ENCODE results near the gene CATSPERE.
"Not testable (repeated sequence)": the region's sequence is repeated elsewhere in the genome, so short reads cannot be mapped to it uniquely, and the experiment has no call there.

The CATSPERE gene

DNA sequence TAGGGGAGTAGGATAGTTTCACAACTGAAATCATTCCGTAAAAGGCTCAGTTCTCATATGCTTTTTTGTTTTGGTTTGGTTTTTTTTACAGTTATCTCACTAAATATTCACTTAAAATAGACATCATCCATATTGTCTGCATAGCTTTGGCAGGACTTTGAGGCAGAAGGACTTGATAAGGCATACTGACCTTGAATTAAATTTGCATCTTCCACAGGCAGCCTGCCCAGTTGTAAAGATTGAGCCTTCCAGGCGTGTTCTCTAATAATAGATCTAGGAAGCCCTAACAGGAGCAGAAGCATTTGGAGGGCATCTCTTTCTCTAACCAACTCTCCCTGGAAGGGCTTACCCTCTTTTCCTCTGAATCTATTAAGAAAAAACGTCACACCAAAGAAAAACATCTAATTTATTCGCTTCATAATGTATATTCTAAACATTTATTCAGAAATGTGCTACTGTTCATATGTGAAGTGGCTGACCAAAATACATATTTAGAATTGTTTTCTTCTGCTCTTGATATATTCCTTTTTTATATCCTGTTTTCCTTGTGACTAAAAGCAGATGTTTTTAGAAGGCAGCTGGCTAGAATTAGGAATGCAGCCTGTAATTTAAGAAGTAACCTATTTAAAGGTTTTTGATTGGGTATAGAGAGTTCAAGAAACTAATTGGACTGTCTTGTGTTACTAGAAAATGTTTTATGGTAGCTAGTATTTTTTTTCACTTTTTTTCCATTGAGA lies 212.0 kb downstream of the CATSPERE start:
- DNase-seq: no peak

DNA sequence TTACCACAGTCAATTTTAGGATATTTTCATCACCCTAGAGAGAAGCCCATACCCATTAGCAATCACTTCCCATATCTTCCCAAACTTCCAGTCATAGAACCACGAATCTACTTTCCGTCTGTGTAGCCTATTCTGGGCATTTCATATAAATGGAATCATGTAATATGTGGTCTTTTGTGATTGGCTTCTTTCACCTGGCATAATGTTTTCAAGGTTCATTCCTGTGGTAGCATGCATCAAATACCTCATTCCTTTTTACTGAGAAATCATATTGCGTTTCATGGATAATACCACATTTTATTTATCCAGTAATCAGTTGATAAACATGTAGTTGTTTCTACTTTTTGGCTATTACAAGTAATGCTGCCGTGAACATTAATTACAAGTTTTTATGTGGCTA lies 213.4 kb downstream of the CATSPERE start:
- no peak for DNase-seq

DNA sequence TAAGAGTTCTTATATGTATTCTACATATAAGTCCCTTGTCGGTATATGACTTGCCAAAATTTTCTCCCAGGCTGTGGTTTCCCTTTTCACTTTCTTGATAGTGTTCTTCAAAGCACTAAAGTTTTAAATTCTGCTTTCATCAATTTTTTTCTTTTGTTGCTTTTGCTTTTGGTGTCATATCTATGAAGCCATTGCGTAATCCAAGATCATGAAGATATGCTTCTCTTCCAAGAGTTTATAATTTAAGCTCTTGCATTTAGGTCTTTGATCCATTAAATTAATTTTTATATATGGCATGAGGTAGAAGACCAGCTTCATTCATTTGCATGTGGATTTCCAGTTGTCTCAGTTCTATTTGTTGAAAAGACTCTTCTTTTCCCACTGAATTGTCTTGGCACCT lies 214.1 kb downstream of the CATSPERE start:
- no peak for DNase-seq

DNA sequence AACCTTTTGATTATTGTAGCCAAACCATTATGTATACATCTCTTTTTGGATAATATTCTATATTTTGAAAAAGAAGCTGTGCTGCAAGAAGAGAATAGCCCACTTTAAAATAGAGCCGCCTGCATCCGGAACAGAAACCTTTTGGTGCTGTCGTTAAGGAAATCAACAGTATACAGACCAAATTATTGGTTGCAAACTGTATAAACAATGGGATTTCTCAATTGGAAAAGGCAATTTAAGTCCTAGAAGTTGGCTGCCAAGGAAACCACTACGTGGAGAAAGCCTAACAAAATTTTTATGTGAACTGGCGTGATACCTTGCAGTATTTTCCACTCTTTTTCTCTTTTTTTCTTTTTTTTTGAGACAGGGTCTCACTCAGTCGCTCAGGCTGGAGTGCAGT lies 217.6 kb downstream of the CATSPERE start:
- DNase-seq: no peak

DNA sequence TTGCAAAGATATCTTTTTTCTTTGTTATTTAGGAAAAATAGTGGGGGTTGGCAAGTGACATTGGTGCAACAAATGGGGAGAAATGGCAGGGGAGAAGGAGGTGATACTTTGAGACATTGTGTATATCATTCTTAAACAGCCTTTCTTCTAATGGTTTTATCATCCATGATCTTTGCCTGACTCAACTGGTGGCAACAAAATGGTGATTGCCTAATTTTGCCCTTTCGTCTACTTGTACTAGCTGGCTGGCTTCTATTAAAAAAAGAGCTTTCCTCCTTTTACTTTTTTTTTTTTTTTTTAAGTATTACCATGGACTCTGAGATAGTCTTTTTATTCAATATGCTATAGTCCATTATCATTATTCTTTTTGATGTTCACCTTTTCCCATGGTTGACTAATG lies 219.6 kb downstream of the CATSPERE start:
- no peak for DNase-seq

DNA sequence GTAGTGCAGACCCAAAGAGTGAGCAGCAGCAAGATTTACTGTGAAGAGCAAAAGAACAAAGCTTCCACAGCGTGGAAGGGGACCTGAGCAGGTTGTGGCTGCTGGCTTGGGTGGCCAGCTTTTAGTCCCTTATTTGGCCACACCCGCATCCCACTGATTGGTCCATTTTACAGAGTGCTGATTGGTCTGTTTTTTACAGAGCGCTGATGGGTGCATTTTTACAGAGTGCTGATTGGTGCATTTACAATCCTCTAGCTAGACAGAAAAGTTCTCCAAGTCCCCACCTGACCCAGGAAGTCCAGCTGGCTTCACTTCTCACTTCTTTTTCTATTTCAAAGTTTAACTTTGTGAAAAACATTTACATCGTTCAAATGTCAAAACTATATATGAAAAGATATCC lies 221.0 kb downstream of the CATSPERE start:
- not testable (repeated sequence) for DNase-seq
